ENCODE data around the gene ITGAV.

DNA sequence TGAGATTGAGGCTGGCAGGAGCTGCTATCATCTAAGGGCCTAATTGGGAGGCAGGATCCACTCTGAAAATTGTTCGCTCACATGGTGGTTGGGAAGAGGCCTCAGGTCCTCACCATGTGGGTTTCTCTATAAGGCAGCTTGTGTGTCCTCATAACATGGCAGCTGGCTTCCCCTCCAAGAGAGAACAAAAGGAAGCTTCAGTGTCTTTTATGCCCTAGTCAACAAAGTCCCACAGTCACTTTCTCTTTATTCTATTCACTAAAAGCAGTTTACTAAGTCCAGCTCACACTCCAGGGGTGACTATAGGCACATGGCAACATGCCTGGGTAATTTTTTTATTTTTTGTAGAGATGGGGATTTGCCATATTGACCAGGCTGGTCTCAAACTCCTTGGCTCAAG lies 5.8 kb upstream of the ITGAV start:
- TF ChIP-seq POLR2AphosphoS5 (IDR thresholded peaks at IDR 0.05; ENCODE audit: low read depth, low read length) (no peak), POLR2A (IDR thresholded peaks at IDR 0.05; ENCODE audit: low read depth, low read length) (no peak), SPI1 (IDR thresholded peaks at IDR 0.05; ENCODE audit: low read depth, low read length) (no peak)
